SHP77 treated with DMSO at 0.1 percent for 48 hours (cell line): Measurements from ENCODE around the gene FAM53B.

ENCODE experiments used
- DNase-seq: peaks from one replicate; lab custom pipeline; 2025; lab: John Stamatoyannopoulos, UW

The FAM53B gene

GRCh38 chr10:124696446-124697392, 47.5 kb downstream of the FAM53B start:
- no peak for DNase-seq

- DNase-seq = no peak
These were observed 48.9 kb downstream of the FAM53B start for GRCh38 chr10:124695259-124695658.

- DNase-seq = no peak
These were observed 49.5 kb downstream of the FAM53B start for GRCh38 chr10:124694481-124695220.

GRCh38 chr10:124693801-124694416, 50.3 kb downstream of the FAM53B start:
- DNase-seq = peak; percentile 71

GRCh38 chr10:124693396-124693795, 50.8 kb downstream of the FAM53B start:
- DNase-seq = peak; percentile 71

- no peak for DNase-seq
These were observed 52.1 kb downstream of the FAM53B start for GRCh38 chr10:124692100-124692446.

GRCh38 chr10:124691421-124692099, 52.6 kb downstream of the FAM53B start:
- no peak for DNase-seq

- DNase-seq = no peak
These were observed 53.2 kb downstream of the FAM53B start for GRCh38 chr10:124691002-124691401.

GRCh38 chr10:124689911-124690498, 54.2 kb downstream of the FAM53B start:
- DNase-seq = no peak

GRCh38 chr10:124688889-124689670, 55.1 kb downstream of the FAM53B start:
- no peak for DNase-seq

GRCh38 chr10:124688386-124688785, 55.8 kb downstream of the FAM53B start:
- no peak for DNase-seq

- no peak for DNase-seq
These were observed 57.3 kb downstream of the FAM53B start for GRCh38 chr10:124686707-124687376.

GRCh38 chr10:124685261-124685660, 58.9 kb downstream of the FAM53B start:
- DNase-seq = no peak

- DNase-seq = no peak
These were observed 60.4 kb downstream of the FAM53B start for GRCh38 chr10:124683814-124684213.

GRCh38 chr10:124681626-124682552, 62.3 kb downstream of the FAM53B start:
- DNase-seq = no peak

GRCh38 chr10:124681091-124681490, 63.1 kb downstream of the FAM53B start:
- DNase-seq = no peak

GRCh38 chr10:124680675-124681074, 63.5 kb downstream of the FAM53B start:
- no peak for DNase-seq

GRCh38 chr10:124679401-124679800, 64.8 kb downstream of the FAM53B start:
- no peak for DNase-seq

- no peak for DNase-seq
These were observed 65.5 kb downstream of the FAM53B start for GRCh38 chr10:124678557-124679240.
